GM21367 (cell line): Measurements from ENCODE around the gene FCHO1.

Source experiments
- ATAC-seq: cut with Tn5 transposase; IDR thresholded peaks from one replicate; pipeline ENCODE4 v1.9.1; 2021; ENCODE audit not compliant: unreplicated experiment

FCHO1 gene

GRCh38 chr19:17727843-17728242 lies 23.4 kb upstream of the FCHO1 start:
- ATAC-seq: no peak

- ATAC-seq: no peak
These were observed 18.1 kb upstream of the FCHO1 start for GRCh38 chr19:17733127-17733526.

- no peak for ATAC-seq
These were observed 17.1 kb upstream of the FCHO1 start for GRCh38 chr19:17734146-17734545.

- ATAC-seq: no peak
These were observed 15.9 kb upstream of the FCHO1 start for GRCh38 chr19:17735410-17735809.

GRCh38 chr19:17737690-17738153 lies 13.6 kb upstream of the FCHO1 start:
- no peak for ATAC-seq

GRCh38 chr19:17739121-17739875 lies 12.0 kb upstream of the FCHO1 start:
- ATAC-seq: no peak

- no peak for ATAC-seq
These were observed 9.8 kb upstream of the FCHO1 start for GRCh38 chr19:17741456-17741855.

GRCh38 chr19:17743874-17744580 lies 7.2 kb upstream of the FCHO1 start:
- no peak for ATAC-seq

- peak; percentile 41 for ATAC-seq
These were observed 3.8 kb upstream of the FCHO1 start for GRCh38 chr19:17747205-17748098.

GRCh38 chr19:17748884-17749638 lies 2.2 kb upstream of the FCHO1 start:
- ATAC-seq: no peak

- ATAC-seq: no peak
These were observed 1.4 kb upstream of the FCHO1 start for GRCh38 chr19:17749912-17750317.

- ATAC-seq: no peak
These were observed 616 bp downstream of the FCHO1 start for GRCh38 chr19:17751912-17752273.

GRCh38 chr19:17752865-17753639 lies 1.8 kb downstream of the FCHO1 start:
- no peak for ATAC-seq

GRCh38 chr19:17753976-17754375 lies 2.7 kb downstream of the FCHO1 start:
- ATAC-seq: no peak

- ATAC-seq: no peak
These were observed 3.6 kb downstream of the FCHO1 start for GRCh38 chr19:17754634-17755442.

- no peak for ATAC-seq
These were observed 4.2 kb downstream of the FCHO1 start for GRCh38 chr19:17755443-17755890.

- ATAC-seq: no peak
These were observed 4.8 kb downstream of the FCHO1 start for GRCh38 chr19:17755977-17756670.

GRCh38 chr19:17757125-17757524 lies 5.8 kb downstream of the FCHO1 start:
- ATAC-seq: no peak
